Epithelial cell of prostate (primary cell): Measurements from ENCODE around the gene CCDC14.
"Not testable (repeated sequence)": the region's sequence is repeated elsewhere in the genome, so short reads cannot be mapped to it uniquely, and the experiment has no call there.

Source experiments
- DNase-seq: peaks from one replicate; pipeline ENCODE4 v3.0.0-alpha.2; 2011; ENCODE audit warnings: low read depth, low spot score
- H3K27ac ChIP-seq: fragments of 450-650 bp; 2 replicates; pipeline ENCODE4 v1.5.1; 2017; ENCODE audit warnings: mild to moderate bottlenecking

Gene CCDC14

GRCh38 chr3:123966799-123967198 is 5.8 kb upstream of the CCDC14 start:
- DNase-seq, H3K27ac ChIP-seq: not testable (repeated sequence)

DNA sequence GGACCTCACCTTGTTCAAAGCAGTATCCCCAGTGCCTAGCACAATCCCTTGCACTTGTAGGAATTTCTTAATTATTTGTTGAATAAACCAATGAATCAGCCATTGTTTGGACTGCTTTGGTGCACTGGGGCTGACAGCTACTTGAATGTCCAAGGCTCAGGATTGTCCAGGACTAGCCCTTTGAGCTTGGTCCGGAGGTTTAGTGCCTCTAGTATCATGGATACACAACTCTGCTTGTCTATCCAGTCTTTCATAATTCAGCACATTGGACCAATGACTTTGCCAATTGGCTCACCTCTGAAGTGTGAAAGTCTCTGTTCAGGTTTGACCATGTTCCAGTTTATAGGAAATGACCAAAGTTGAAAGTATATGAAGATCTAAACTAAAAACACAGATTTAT is 3.8 kb upstream of the CCDC14 start:
- H3K27ac ChIP-seq, DNase-seq: not testable (repeated sequence)

DNA sequence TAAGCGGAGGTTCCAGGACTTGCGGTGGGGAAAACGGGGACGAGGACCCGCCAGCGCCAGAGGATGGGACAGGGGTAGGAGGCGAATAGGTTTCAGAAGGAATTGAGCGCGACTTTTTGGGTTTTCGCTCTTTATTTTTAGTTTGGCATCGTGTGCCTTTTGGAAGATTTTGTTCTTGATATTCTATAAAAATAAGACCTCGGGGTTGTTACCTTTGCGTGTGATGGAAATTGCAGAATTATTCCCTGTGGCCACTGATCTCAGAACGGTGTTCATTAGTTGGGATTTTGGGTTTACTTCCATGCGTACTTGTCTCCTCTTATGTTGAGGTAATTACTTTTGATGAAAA is 453 bp upstream of the CCDC14 start:
- DNase-seq: no peak
- H3K27ac ChIP-seq: peak overlapping the region; percentile 66

DNA sequence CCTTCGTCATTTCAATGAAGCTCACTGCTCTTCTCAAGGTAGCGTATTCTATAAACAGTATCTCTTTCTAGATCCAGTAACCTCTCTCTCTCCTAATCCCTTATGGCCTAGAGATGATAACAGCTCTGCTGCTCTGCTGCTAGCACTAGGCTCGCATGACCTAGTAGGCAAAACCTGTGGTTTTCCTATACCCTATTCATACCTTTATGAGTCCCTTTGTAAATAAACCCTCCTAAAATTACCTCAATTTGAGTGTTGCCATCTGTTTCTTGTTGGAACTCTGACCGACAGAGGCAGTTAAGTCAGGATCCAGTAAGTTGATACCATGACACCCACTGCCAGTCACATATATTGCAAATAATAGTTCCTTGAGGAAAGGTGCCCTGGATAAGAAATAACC is 7.3 kb downstream of the CCDC14 start:
- no peak overlapping the region for H3K27ac ChIP-seq
- no peak for DNase-seq

DNA sequence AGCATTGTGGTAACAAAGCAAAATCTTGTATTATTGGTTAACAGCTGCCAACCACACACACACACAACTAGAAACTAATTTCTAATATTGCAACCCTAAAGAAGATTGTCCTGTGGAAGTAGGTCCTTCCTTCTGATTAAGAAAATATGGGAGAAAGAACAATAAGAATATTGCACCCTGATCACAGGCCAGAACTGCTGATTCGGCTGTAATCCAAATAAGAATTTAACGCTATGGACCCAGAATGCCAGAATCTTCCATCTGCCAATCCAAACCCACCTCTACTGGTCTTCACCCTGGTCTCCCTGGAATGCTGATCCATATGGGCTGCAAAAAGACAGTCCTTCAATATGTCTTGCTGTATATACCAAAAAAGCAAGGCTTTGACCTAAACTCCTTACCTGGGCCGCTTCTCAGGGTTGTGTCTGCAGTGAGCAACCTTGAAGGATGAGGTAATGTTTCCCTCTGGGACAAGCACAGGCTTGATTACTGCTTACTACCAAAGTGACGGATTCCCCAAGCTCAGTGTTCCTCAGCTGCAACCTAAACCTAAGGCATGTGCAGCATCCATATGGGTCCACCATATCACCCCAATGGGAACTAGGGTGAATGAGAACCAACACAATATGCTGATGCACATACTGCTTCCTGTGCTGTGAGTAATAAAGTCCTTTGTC is 8.0 kb downstream of the CCDC14 start:
- no peak overlapping the region for H3K27ac ChIP-seq
- peak; percentile 20 for DNase-seq

- DNase-seq: no peak
- H3K27ac ChIP-seq: no peak overlapping the region
Observed at GRCh38 chr3:123951522-123952447, 9.2 kb downstream of the CCDC14 start.

- peak overlapping the region; percentile 38 for H3K27ac ChIP-seq
- peak; percentile 46 for DNase-seq
Observed at GRCh38 chr3:123949641-123950040, 11.4 kb downstream of the CCDC14 start.

DNA sequence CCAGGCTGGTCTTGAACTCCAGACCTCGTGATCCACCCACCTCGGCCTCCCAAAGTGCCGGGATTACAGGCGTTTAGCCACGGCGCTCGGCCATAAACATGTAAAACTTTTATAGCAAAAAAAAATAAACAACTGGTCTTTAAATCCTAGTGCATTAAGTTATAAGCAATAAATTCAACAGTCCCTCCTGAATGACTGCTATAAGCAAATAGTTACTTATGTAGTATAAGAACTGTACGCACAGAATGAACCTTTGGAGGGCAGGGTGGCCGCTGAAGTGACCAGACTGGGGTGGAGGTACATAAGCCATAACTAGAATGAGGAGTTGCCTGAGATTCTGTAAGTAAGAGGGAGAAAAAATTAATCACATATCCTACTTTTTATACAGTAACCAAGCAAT is 12.6 kb downstream of the CCDC14 start:
- no peak for DNase-seq
- no peak overlapping the region for H3K27ac ChIP-seq

- no peak overlapping the region for H3K27ac ChIP-seq
- DNase-seq: no peak
Observed at GRCh38 chr3:123947482-123947881, 13.5 kb downstream of the CCDC14 start.

GRCh38 chr3:123941542-123941941 is 19.5 kb downstream of the CCDC14 start:
- no peak for DNase-seq
- no peak overlapping the region for H3K27ac ChIP-seq

DNA sequence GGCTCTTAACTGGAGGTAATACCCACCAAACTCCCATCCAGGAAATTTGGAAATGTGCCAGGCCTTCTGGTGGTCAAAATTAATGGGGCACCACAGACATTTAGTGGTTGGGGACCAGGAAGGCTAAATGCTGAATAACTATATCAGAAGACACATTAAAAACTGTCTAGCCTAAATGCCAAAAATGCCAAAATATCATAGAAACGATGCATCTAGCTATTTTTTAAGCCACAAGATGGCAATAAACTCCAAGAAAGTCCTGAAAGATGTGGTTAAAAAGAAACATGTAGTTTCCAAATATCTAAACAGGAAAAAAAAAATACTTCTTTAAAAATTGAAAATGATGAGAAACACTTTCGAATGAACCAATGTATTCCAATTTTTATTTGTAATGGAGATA is 19.9 kb downstream of the CCDC14 start:
- no peak overlapping the region for H3K27ac ChIP-seq
- DNase-seq: no peak

GRCh38 chr3:123939706-123940105 is 21.3 kb downstream of the CCDC14 start:
- no peak overlapping the region for H3K27ac ChIP-seq
- no peak for DNase-seq

DNA sequence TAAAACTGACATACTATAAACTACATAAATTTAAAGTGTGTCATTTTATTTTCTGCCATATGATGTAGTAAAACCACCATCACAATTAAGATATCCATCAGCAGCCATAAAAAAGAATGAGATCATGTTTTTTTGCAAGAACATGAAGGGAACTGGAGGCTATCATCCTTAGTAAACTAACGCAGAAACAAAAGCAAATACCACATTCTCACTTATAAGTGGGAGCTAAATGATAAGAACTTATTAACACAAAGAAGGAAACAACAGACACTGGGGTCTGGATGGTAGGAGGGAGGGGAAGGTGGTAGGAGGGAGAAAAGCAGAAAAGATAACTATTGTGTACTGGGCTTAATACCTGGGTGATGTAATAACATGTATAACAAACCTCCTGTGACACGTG is 24.6 kb downstream of the CCDC14 start:
- H3K27ac ChIP-seq: no peak overlapping the region
- DNase-seq: no peak

- no peak overlapping the region for H3K27ac ChIP-seq
- no peak for DNase-seq
Observed at GRCh38 chr3:123935830-123936229, 25.2 kb downstream of the CCDC14 start.

DNA sequence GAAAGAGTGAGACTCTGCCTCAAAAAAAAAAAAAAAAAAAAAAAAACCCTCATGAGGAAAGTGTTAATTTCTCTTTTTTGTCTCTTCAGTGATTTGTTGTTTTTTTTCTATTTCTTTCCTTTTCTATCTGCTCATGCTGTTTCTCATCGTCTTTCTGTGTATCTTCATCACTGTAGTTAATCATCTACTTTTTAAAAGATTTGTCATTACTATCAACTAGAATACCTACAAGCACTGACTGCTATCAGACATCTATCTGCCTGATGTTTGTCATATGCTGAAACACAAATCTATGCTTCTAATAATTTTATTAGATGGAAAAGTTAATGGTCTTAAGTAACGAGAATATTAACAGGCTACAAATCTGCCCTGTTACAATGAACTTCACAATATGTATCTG is 26.8 kb downstream of the CCDC14 start:
- H3K27ac ChIP-seq: no peak overlapping the region
- DNase-seq: no peak

DNA sequence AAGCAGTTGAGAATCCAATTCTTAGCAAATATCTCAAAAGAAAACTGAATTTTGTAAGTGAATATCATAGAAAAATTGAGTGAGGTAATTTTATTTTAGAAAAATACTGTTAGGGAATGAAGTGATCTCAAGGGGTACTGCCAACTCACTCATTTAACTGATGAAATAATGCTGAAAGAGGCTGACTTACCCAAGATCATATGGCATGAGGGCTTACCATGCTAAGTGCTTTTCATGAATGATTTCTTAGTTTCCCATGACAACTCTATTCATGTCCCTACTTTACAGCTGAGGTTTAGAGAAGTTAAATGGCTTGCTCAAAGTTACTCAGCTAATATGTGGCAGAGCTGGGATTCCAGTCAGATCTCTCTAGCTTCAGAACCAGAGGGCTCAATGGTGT is 30.6 kb downstream of the CCDC14 start:
- peak overlapping the region; percentile 29 for H3K27ac ChIP-seq
- DNase-seq: no peak

- no peak for DNase-seq
- H3K27ac ChIP-seq: no peak overlapping the region
Observed at GRCh38 chr3:123929325-123929724, 31.7 kb downstream of the CCDC14 start.

DNA sequence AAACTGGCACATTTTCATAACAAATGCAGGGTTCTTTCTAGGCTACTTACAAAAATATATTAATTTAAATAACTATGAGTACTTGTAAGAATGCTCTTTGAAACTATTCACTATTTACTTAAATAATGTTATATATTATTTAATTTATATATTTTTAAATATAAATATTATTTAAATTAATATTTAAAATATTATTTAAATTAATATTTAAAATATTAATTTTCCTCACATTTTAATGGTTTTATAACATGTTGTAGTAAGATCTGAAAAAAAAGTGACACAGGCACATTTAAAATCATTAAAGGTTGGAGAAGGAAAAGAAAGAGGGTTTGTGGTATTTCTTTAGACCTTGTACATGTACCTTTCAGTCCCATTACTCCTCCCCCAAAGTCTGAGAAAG is 34.6 kb downstream of the CCDC14 start:
- no peak overlapping the region for H3K27ac ChIP-seq
- no peak for DNase-seq

GRCh38 chr3:123920868-123921267 is 40.2 kb downstream of the CCDC14 start:
- no peak overlapping the region for H3K27ac ChIP-seq
- no peak for DNase-seq

DNA sequence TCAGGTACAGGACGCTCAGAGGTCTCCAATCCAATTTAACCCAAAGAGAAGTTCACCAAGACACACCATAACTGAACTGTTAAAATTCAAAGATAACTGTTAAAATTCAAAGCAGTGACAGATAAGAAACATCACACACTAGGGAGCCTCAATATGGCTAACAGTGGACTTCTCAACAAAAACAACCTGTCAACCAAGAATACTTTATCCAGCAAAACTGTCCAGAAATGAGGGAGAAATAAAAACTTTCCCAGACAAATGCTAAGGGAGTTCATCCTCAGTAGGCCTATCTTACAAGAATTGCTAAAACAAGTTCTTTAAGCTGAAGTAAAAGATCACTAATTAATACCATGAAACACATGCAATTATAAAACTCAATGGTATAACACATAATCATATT is 40.6 kb downstream of the CCDC14 start:
- no peak overlapping the region for H3K27ac ChIP-seq
- DNase-seq: no peak

GRCh38 chr3:123919353-123919752 is 41.7 kb downstream of the CCDC14 start:
- no peak for DNase-seq
- no peak overlapping the region for H3K27ac ChIP-seq

GRCh38 chr3:123914829-123915228 is 46.2 kb downstream of the CCDC14 start:
- H3K27ac ChIP-seq: no peak overlapping the region
- no peak for DNase-seq
